GM21515 (cell line): Measurements from ENCODE around the gene RBBP4.
"Not testable (repeated sequence)": the region's sequence is repeated elsewhere in the genome, so short reads cannot be mapped to it uniquely, and the experiment has no call there.

ENCODE experiments used
- ATAC-seq: cut with Tn5 transposase; IDR thresholded peaks from one replicate; pipeline ENCODE4 v1.9.1; 2021; ENCODE audit not compliant: unreplicated experiment

Gene RBBP4

GRCh38 chr1:32636914-32637645, 13.9 kb upstream of the RBBP4 start:
- ATAC-seq: no peak

GRCh38 chr1:32639489-32640075, 11.4 kb upstream of the RBBP4 start:
- no peak for ATAC-seq

GRCh38 chr1:32642292-32642827, 8.6 kb upstream of the RBBP4 start:
- not testable (repeated sequence) for ATAC-seq

- no peak for ATAC-seq
Observed at GRCh38 chr1:32644426-32644825, 6.6 kb upstream of the RBBP4 start.

GRCh38 chr1:32647308-32648134, 3.5 kb upstream of the RBBP4 start:
- ATAC-seq: no peak

GRCh38 chr1:32650248-32650751, 708 bp upstream of the RBBP4 start, which contains the start of gene ZBTB8OS:
Gene ZBTB8OS, minus strand, starts transcription at chr1:32650550. Its CDS starts 21 bp downstream, at chr1:32650529.
- peak; percentile 69 for ATAC-seq

GRCh38 chr1:32651461-32652073, 559 bp downstream of the RBBP4 start:
- no peak for ATAC-seq

GRCh38 chr1:32652244-32652962, 1.4 kb downstream of the RBBP4 start:
- no peak for ATAC-seq

- no peak for ATAC-seq
Observed at GRCh38 chr1:32659581-32659980, 8.6 kb downstream of the RBBP4 start.

- ATAC-seq: no peak
Observed at GRCh38 chr1:32665915-32666314, 14.9 kb downstream of the RBBP4 start.

GRCh38 chr1:32666901-32667566, 16.0 kb downstream of the RBBP4 start:
- ATAC-seq: no peak

- not testable (repeated sequence) for ATAC-seq
Observed at GRCh38 chr1:32668716-32669115, 17.7 kb downstream of the RBBP4 start.

- ATAC-seq: no peak
Observed at GRCh38 chr1:32676945-32677344, 25.9 kb downstream of the RBBP4 start.

- not testable (repeated sequence) for ATAC-seq
Observed at GRCh38 chr1:32679993-32680392, 29.0 kb downstream of the RBBP4 start.

- ATAC-seq: no peak
Observed at GRCh38 chr1:32680642-32681041, 29.6 kb downstream of the RBBP4 start.

GRCh38 chr1:32681509-32681908, 30.5 kb downstream of the RBBP4 start:
- no peak for ATAC-seq

GRCh38 chr1:32681999-32682398, 31.0 kb downstream of the RBBP4 start:
- ATAC-seq: no peak

- no peak for ATAC-seq
Observed at GRCh38 chr1:32683397-32683796, 32.4 kb downstream of the RBBP4 start.

GRCh38 chr1:32684167-32684811, 33.3 kb downstream of the RBBP4 start:
- no peak for ATAC-seq
